Measurements from ENCODE around the gene TELO2.

DNA sequence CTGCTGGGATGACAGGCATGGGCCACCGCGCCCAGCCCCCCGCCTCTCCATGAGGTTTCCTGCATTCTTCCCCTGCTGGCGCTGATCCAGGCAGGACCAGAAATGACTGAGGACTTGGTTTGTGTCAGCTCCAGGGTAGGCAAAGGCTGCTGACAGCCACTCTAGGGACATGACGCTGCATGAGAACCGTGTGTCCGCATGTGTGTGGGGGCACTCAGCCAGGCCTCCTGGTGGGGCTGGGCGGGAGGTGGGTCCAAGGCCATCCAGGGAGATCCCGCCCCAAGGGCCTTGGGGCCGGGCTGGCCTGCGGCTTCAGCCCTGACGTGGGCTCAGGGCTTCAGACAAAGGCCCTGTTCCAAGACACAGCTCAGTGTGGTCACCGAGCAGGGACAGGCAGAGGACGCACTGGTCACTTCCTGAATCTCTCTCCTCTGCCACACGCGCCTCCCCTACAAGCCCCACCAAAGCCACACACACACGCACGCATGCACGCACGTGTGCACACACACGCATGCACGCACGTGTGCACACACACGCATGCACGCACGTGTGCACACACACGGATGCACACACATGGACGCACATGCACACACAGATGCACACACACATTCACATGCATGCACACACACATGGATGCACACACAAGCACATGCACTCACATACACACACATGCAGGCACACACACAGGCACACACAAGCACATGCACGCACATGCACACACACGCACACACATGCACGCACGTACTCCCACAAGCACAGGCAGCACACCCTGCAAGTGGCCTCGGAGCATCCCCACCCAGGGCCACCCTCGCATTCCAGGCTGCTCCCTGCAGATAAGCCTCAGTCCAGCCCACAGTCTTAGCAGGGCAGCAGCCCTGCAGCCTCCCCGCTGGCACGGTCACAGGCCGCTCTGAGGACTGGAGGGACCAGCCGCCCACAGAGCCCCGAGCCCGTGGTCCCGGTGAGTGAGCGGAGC, 35.0 kb downstream of the TELO2 start:
- TF ChIP-seq, protein P1, sequence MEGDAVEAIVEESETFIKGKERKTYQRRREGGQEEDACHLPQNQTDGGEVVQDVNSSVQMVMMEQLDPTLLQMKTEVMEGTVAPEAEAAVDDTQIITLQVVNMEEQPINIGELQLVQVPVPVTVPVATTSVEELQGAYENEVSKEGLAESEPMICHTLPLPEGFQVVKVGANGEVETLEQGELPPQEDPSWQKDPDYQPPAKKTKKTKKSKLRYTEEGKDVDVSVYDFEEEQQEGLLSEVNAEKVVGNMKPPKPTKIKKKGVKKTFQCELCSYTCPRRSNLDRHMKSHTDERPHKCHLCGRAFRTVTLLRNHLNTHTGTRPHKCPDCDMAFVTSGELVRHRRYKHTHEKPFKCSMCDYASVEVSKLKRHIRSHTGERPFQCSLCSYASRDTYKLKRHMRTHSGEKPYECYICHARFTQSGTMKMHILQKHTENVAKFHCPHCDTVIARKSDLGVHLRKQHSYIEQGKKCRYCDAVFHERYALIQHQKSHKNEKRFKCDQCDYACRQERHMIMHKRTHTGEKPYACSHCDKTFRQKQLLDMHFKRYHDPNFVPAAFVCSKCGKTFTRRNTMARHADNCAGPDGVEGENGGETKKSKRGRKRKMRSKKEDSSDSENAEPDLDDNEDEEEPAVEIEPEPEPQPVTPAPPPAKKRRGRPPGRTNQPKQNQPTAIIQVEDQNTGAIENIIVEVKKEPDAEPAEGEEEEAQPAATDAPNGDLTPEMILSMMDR (IDR thresholded peaks at IDR 0.05) = no peak
- no peak for TF ChIP-seq POLR2A (IDR thresholded peaks at IDR 0.05)
